ENCODE data around the gene UNC93B1. TPM values are rescaled to one million over a fixed set of nuclear protein-coding genes. Genes with fewer than 3 reads are reported as not detected.
A peak's percentile ranks its signal among the peaks of the same experiment; 100 is the strongest.
"Not testable (repeated sequence)": the region's sequence is repeated elsewhere in the genome, so short reads cannot be mapped to it uniquely, and the experiment has no call there.

Gene UNC93B1
- total RNA-seq, 1 experiment from 2014 or later, result 15.1 TPM

DNA sequence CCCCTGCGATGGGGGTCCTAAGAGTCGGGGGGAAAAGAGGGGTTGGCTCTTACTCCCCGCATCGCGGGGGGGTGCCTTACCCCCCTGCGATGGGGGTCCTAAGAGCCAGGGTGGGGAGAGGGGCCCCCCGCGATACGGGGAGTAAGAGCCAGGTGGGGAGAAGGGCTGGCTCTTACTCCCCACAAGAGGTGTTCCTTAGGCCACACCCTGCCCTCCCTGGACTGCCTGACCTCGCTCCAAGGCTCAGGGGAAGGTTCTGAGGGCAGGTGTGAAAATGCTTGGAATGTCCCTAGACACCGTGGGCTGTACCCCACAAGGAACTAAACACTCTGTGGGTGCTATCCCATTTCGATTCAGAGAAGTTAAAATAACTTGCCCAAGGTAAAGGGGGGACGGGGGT, 7.8 kb downstream of the UNC93B1 start:
- DNase-seq (ENCODE audit: extremely low read depth, low read depth), result no peak

GRCh38 chr11:67995579-67995978, 8.3 kb downstream of the UNC93B1 start:
- DNase-seq (ENCODE audit: extremely low read depth, low read depth), result not testable (repeated sequence)

- not testable (repeated sequence) for DNase-seq (ENCODE audit: extremely low read depth, low read depth)
Measured at GRCh38 chr11:67995129-67995528, 8.8 kb downstream of the UNC93B1 start.

DNA sequence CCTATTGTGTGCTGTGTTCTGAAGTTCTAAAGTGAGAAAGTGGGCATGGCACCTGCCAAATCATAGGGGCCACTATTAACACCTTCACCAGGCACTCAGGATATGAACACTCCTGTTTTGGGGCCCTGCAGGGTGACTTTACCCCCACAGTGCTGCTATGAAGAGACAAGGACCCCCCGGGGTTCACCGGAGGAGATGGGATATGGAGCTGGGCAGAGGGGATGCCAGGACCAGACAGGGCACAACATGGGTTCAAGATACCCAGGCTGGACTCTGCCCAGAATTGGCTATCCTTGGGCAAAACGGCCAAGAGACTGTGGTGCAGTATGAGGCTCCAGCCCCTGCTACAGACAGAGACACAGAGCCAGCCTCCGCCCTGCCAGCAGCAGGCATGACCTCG, 9.5 kb downstream of the UNC93B1 start:
- DNase-seq (ENCODE audit: extremely low read depth, low read depth), result not testable (repeated sequence)

GRCh38 chr11:67993821-67994220, 10.1 kb downstream of the UNC93B1 start:
- DNase-seq (ENCODE audit: extremely low read depth, low read depth), result not testable (repeated sequence)

- DNase-seq (ENCODE audit: extremely low read depth, low read depth), result not testable (repeated sequence)
Measured at GRCh38 chr11:67991347-67992121, 12.4 kb downstream of the UNC93B1 start.

GRCh38 chr11:67990546-67991346, 13.2 kb downstream of the UNC93B1 start:
- DNase-seq (ENCODE audit: extremely low read depth, low read depth), result not testable (repeated sequence)

- DNase-seq (ENCODE audit: extremely low read depth, low read depth), result not testable (repeated sequence)
Measured at GRCh38 chr11:67985302-67985701, 18.6 kb downstream of the UNC93B1 start.

GRCh38 chr11:67983951-67984350, 19.9 kb downstream of the UNC93B1 start:
- DNase-seq (ENCODE audit: extremely low read depth, low read depth), result no peak

DNA sequence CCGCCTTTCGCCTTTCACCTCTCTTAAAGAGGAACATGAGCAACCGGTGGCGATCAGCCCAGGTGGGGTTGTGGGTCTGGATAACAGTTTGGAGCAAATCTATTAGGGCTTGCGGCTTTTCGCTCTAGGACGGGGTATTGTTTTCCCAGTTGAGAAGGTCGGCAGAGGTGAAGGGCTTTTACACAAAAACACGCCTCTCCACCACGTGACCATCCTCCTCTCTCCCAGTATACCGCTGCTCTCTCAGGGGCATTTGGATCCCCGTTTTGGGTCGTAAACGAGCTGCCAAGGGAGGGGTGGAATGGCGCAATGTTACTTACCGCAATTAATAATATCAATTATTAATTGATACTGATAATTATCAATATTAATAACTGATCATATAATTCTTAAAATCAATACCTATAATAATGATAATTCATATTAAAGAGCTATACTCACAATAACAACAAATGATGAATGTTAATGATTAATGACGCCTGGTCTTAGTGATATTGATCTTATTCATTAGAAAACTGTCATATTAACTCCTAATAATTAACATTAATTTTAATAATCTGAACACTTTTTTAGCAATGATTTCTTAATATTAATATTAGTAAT, 21.5 kb downstream of the UNC93B1 start:
- DNase-seq (ENCODE audit: extremely low read depth, low read depth), result not testable (repeated sequence)

- not testable (repeated sequence) for DNase-seq (ENCODE audit: extremely low read depth, low read depth)
Measured at GRCh38 chr11:67981226-67981625, 22.7 kb downstream of the UNC93B1 start.

DNA sequence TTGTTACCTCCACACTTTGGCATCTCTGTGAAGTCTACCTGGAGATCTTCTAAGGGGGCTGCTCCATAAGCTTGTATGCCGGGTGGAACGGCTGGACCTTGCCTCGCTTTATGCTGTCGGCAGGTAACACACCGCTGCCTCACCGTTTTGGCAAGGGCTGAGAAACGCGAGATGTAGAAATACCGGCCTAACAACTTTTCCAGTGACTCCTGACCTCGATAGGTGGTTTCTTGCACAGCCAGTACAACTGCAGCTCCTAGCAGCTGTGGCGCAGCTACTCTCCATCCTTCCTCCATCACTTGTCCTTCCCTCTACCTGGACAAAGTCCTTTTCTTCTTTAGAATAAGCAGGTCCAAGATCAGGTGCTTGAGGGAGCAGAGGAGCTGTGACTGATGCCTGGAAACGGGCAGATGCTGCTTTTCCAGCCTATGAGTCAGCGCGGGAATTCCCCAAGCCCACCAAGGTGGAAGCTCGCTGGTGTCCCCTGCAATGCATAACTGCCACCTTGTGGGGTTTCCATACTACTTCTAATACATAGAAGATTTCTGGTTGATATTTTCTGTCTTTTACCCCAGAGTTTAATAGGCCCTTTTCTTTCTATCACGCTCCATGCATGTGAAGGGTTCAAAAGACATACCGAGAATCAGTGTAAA, 25.0 kb downstream of the UNC93B1 start:
- DNase-seq (ENCODE audit: extremely low read depth, low read depth), result not testable (repeated sequence)

GRCh38 chr11:67974746-67975145, 29.2 kb downstream of the UNC93B1 start:
- DNase-seq (ENCODE audit: extremely low read depth, low read depth), result not testable (repeated sequence)

GRCh38 chr11:67965830-67966348, 38.0 kb downstream of the UNC93B1 start:
- not testable (repeated sequence) for DNase-seq (ENCODE audit: extremely low read depth, low read depth)

- not testable (repeated sequence) for DNase-seq (ENCODE audit: extremely low read depth, low read depth)
Measured at GRCh38 chr11:67964746-67965145, 39.2 kb downstream of the UNC93B1 start.

- DNase-seq (ENCODE audit: extremely low read depth, low read depth), result not testable (repeated sequence)
Measured at GRCh38 chr11:67963879-67964278, 40.0 kb downstream of the UNC93B1 start.

DNA sequence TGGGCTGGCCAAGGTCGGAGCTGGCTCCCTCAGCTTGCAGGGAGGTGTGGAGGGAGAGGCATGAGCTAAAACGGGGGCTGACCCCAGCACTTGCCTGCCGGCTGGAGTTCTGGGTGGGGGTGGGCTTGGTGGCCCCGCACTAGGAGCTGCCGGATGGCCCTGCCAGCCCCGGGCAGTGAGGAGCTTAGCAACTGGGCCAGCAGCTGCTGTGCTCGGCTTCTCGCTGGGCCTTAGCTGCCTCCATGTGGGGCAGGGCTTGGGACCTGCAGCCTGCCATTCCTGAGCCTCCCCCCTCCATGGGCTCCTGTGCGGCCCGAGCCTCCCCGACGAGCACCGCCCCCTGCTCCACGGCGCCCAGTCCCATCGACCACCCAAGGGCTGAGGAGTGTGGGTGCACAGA, 40.7 kb downstream of the UNC93B1 start:
- not testable (repeated sequence) for DNase-seq (ENCODE audit: extremely low read depth, low read depth)

- not testable (repeated sequence) for DNase-seq (ENCODE audit: extremely low read depth, low read depth)
Measured at GRCh38 chr11:67956236-67956635, 47.7 kb downstream of the UNC93B1 start.

DNA sequence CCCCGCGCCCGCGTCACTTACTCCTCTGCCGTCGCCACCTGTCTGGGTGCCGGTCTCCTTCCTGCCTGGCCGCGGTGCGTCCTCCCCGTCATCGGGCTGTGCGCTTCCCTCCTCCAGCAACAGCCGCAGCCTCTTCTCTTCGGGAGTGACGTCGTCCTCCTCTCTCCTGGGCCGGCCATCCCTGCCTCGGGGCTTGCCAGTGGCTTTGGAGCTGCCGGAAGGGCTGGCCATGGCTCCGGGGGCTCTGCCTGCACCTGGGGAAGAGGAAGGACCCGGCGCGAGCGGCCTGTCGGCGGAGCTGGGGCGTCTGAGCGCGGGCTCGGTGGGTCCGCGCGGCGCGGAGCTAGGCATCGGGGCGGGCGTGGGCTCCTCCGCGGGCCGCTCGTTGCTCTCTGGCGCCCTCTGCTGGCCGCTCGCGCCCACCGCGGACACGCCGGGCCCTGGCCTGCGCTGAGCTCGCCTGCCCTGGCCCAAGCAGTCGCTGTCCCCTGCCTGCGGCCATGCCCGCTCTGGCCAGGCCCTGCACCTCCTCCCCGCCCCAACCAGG, 48.4 kb downstream of the UNC93B1 start:
- DNase-seq (ENCODE audit: extremely low read depth, low read depth), result peak; percentile 46

GRCh38 chr11:67954971-67955370, 48.9 kb downstream of the UNC93B1 start:
- not testable (repeated sequence) for DNase-seq (ENCODE audit: extremely low read depth, low read depth)

Data from NCI-H460 (cell line).